Activated naive CD8-positive, alpha-beta T cell treated with anti-CD3 and anti-CD28 coated beads, Interleukin-2, amount 10 ng/mL, durations not matched to agents 7 days and 5 days (primary cell): Measurements from ENCODE around the gene METTL23. TPM values are rescaled to one million over a fixed set of nuclear protein-coding genes. Genes with fewer than 3 reads are reported as not detected.

Experiments used
- microRNA-seq: library from miRNA; unstranded; fragments of <30 nt; microRNA quantifications from one replicate; pipeline ENCODE4 v1.2.0, GENCODE V29; 2022
- total RNA-seq, 2 experiments: library from RNA; stranded (reverse); gene quantifications; one replicate each; pipeline ENCODE4 v1.2.3, GENCODE V29; 2021

METTL23 gene
- total RNA-seq, 2 experiments from 2014 or later = 51.1 to 54.1 TPM

Small RNA genes lying within 50 kb of the gene (microRNA-seq; reads per million reads assigned to microRNA genes)
- 6.3 reads per million for gene MIR636

Other genes with a start within 250 kb of the METTL23 start
- gene RHBDF2, start 225.4 kb upstream of the METTL23 start, total RNA-seq = 10 to 100 TPM; 65.1 to 67.2 TPM
- under 1 TPM in 1 of 2 experiments, not detected in 1; 0.37 TPM for gene CYGB, start 189.1 kb upstream of the METTL23 start, total RNA-seq
- 1 to 10 TPM in 1 of 2 experiments, under 1 TPM in 1; 0.78 to 1.1 TPM for gene PRCD, start 186.8 kb upstream of the METTL23 start, total RNA-seq
- gene ST6GALNAC2, start 141.0 kb upstream of the METTL23 start, total RNA-seq = 1 to 10 TPM; 3.4 to 3.9 TPM
- not detected for gene ST6GALNAC1, start 83.1 kb upstream of the METTL23 start, total RNA-seq
- 10 to 100 TPM; 34.4 to 37.2 TPM for gene MXRA7, start 15.9 kb upstream of the METTL23 start, total RNA-seq
- gene JMJD6, start 233 bp upstream of the METTL23 start, total RNA-seq = 10 to 100 TPM; 55.0 to 58.9 TPM
- 100 to 1,000 TPM; 376 to 384 TPM for gene SRSF2, start 10.5 kb downstream of the METTL23 start, total RNA-seq
- 10 to 100 TPM; 28.5 to 29.1 TPM for gene MFSD11, start 11.3 kb downstream of the METTL23 start, total RNA-seq
- gene MGAT5B, start 141.6 kb downstream of the METTL23 start, total RNA-seq = under 1 TPM; 0.43 to 0.47 TPM